OCI-M1 (cell line): Measurements from ENCODE around the gene PRKN.

Source experiments
- DNase-seq: peaks from one replicate; lab custom pipeline; 2025; lab: John Stamatoyannopoulos, UW

PRKN gene

GRCh38 chr6:161303628-161304340, 1423.8 kb downstream of the PRKN start:
- no peak for DNase-seq

GRCh38 chr6:161302949-161303348, 1424.6 kb downstream of the PRKN start:
- DNase-seq = no peak

GRCh38 chr6:161301338-161301737, 1426.2 kb downstream of the PRKN start:
- DNase-seq = peak; percentile 80

GRCh38 chr6:161300823-161301222, 1426.7 kb downstream of the PRKN start:
- no peak for DNase-seq

GRCh38 chr6:161299726-161300125, 1427.8 kb downstream of the PRKN start:
- DNase-seq = no peak
